Chondrocyte (in vitro differentiated cells): ENCODE measurements around the gene SLC17A2. TPM values are rescaled to one million over a fixed set of nuclear protein-coding genes. Genes with fewer than 3 reads are reported as not detected.

Experiments
- DNase-seq: peaks from one replicate; pipeline ENCODE4 v3.0.0; 2021; ENCODE audit warnings: mixed read lengths, low spot score
- H3K27ac Mint-ChIP-seq: one replicate; pipeline ENCODE4 v1.8.0; 2021; ENCODE audit warnings: mild to moderate bottlenecking, moderate library complexity, mixed read lengths; ENCODE audit not compliant: unreplicated experiment
- H3K27me3 Mint-ChIP-seq: 2 replicates; pipeline ENCODE4 v1.8.0; 2021; ENCODE audit warnings: low read depth, mixed read lengths
- H3K36me3 Mint-ChIP-seq: 2 replicates; pipeline ENCODE4 v1.8.0; 2021; ENCODE audit warnings: low read depth, mixed read lengths
- H3K4me1 Mint-ChIP-seq: 2 replicates; pipeline ENCODE4 v1.8.0; 2021; ENCODE audit warnings: low read depth, mild to moderate bottlenecking, mixed read lengths
- H3K4me3 Mint-ChIP-seq: one replicate; pipeline ENCODE4 v1.8.0; 2021; ENCODE audit warnings: mild to moderate bottlenecking, moderate library complexity, mixed read lengths; ENCODE audit not compliant: unreplicated experiment
- H3K9me3 Mint-ChIP-seq: 2 replicates; pipeline ENCODE4 v1.8.0; 2021; ENCODE audit warnings: low read depth, mixed read lengths
- CTCF ChIP-seq: fragments of 200-600 bp; sonication (generic); IDR thresholded peaks from 2 replicates; pipeline ENCODE4 v1.5.0; 2021; ENCODE audit warnings: antibody characterized with exemption, mild to moderate bottlenecking, moderate library complexity
- total RNA-seq: library from RNA; stranded (reverse); gene quantifications from 3 replicates; pipeline ENCODE4 v1.2.1, GENCODE V29; 2021

The SLC17A2 gene
- total RNA-seq, 1 donor from 2014 or later = not detected

- H3K4me3 Mint-ChIP-seq = no peak overlapping the region
Observed at GRCh38 chr6:25916789-25917490, 13.6 kb downstream of the SLC17A2 start.

GRCh38 chr6:25916330-25916729 is 14.2 kb downstream of the SLC17A2 start:
- Mint-ChIP-seq H3K36me3 (no peaks in the 10 kb centered on the region), H3K27ac (no peak overlapping the region), H3K4me3 (no peak overlapping the region), H3K9me3 (no peaks in the 10 kb centered on the region), H3K27me3 (peaks cover 5% of the 10 kb centered on the region), H3K4me1 (peaks cover 3% of the 10 kb centered on the region)
- DNase-seq = no peak
- no peak for TF ChIP-seq CTCF

More at GRCh38 chr6:25916789-25917490, 13.6 kb downstream of the SLC17A2 start:
- Mint-ChIP-seq H3K9me3 (no peaks in the 10 kb centered on the region), H3K27ac (no peak overlapping the region), H3K27me3 (peaks cover 5% of the 10 kb centered on the region), H3K36me3 (no peaks in the 10 kb centered on the region), H3K4me1 (peaks cover 3% of the 10 kb centered on the region)
- no peak for DNase-seq
- TF ChIP-seq CTCF = no peak

GRCh38 chr6:25913741-25914140 is 16.8 kb downstream of the SLC17A2 start:
- Mint-ChIP-seq H3K4me3 (no peak overlapping the region), H3K27ac (no peak overlapping the region), H3K36me3 (no peaks in the 10 kb centered on the region), H3K27me3 (no peaks in the 10 kb centered on the region), H3K4me1 (peaks cover 3% of the 10 kb centered on the region), H3K9me3 (no peaks in the 10 kb centered on the region)
- no peak for DNase-seq
- TF ChIP-seq CTCF = no peak

- DNase-seq = no peak
- H3K36me3 Mint-ChIP-seq = no peaks in the 10 kb centered on the region
- no peaks in the 10 kb centered on the region for H3K9me3 Mint-ChIP-seq
- H3K27ac Mint-ChIP-seq = no peak overlapping the region
- no peak for TF ChIP-seq CTCF
- peaks cover 2% of the 10 kb centered on the region for H3K27me3 Mint-ChIP-seq
- peaks cover 3% of the 10 kb centered on the region for H3K4me1 Mint-ChIP-seq
- H3K4me3 Mint-ChIP-seq = no peak overlapping the region
Observed at GRCh38 chr6:25911351-25911750, 19.1 kb downstream of the SLC17A2 start.

- no peak overlapping the region for H3K4me3 Mint-ChIP-seq
- no peak overlapping the region for H3K27ac Mint-ChIP-seq
- TF ChIP-seq CTCF = no peak
- H3K27me3 Mint-ChIP-seq = peaks cover 19% of the 10 kb centered on the region
- H3K4me1 Mint-ChIP-seq = no peaks in the 10 kb centered on the region
- H3K36me3 Mint-ChIP-seq = no peaks in the 10 kb centered on the region
- H3K9me3 Mint-ChIP-seq = no peaks in the 10 kb centered on the region
- no peak for DNase-seq
Observed at GRCh38 chr6:25907475-25908014, 22.9 kb downstream of the SLC17A2 start.
